ENCODE measurements around the gene MARK3.

Gene MARK3

GRCh38 chr14:103392572-103392971 is 7.4 kb downstream of the MARK3 start:
- Histone ChIP-seq H3K4me2 (ENCODE audit: low read length) (no peak overlapping the region), H3K4me1 (peaks cover 29% of the 10 kb centered on the region), H3K27me3 (ENCODE audit: control insufficient read depth, insufficient read depth, low read length) (no peaks in the 10 kb centered on the region), H3K36me3 (ENCODE audit: control insufficient read depth, insufficient read depth, low read length) (no peaks in the 10 kb centered on the region), H3K79me2 (peaks cover 73% of the 10 kb centered on the region), H3K9me3 (ENCODE audit: control insufficient read depth, low read length) (no peaks in the 10 kb centered on the region), H3K4me3 (ENCODE audit: low read depth, low read length) (no peak overlapping the region), H3K9ac (no peak overlapping the region), H3K27ac (no peak overlapping the region), H2AFZ (no peak overlapping the region)
- no peak for TF ChIP-seq CTCF (IDR thresholded peaks at IDR 0.05)

- H3K4me2 ChIP-seq (ENCODE audit: low read length), result no peak overlapping the region
- no peaks in the 10 kb centered on the region for H3K9me3 ChIP-seq (ENCODE audit: control insufficient read depth, low read length)
- H3K27me3 ChIP-seq (ENCODE audit: control insufficient read depth, insufficient read depth, low read length), result no peaks in the 10 kb centered on the region
- TF ChIP-seq CTCF (IDR thresholded peaks at IDR 0.05), result no peak
- H3K27ac ChIP-seq, result no peak overlapping the region
- H2AFZ ChIP-seq, result no peak overlapping the region
- H3K4me1 ChIP-seq, result peaks cover 28% of the 10 kb centered on the region
- peaks cover 73% of the 10 kb centered on the region for H3K79me2 ChIP-seq
- no peak overlapping the region for H3K4me3 ChIP-seq (ENCODE audit: low read depth, low read length)
- H3K9ac ChIP-seq, result no peak overlapping the region
- no peaks in the 10 kb centered on the region for H3K36me3 ChIP-seq (ENCODE audit: control insufficient read depth, insufficient read depth, low read length)
These were observed 7.9 kb downstream of the MARK3 start for GRCh38 chr14:103393070-103393469.

- no peak overlapping the region for H2AFZ ChIP-seq
- no peak overlapping the region for H3K9ac ChIP-seq
- TF ChIP-seq CTCF (IDR thresholded peaks at IDR 0.05), result peak; percentile 89
- peak overlapping the region; percentile 45 for H3K4me2 ChIP-seq (ENCODE audit: low read length)
- no peaks in the 10 kb centered on the region for H3K27me3 ChIP-seq (ENCODE audit: control insufficient read depth, insufficient read depth, low read length)
- no peaks in the 10 kb centered on the region for H3K36me3 ChIP-seq (ENCODE audit: control insufficient read depth, insufficient read depth, low read length)
- peaks cover 69% of the 10 kb centered on the region for H3K79me2 ChIP-seq
- H3K27ac ChIP-seq, result peak overlapping the region; percentile 17
- H3K9me3 ChIP-seq (ENCODE audit: control insufficient read depth, low read length), result no peaks in the 10 kb centered on the region
- H3K4me3 ChIP-seq (ENCODE audit: low read depth, low read length), result peak overlapping the region; percentile 13
- peaks cover 32% of the 10 kb centered on the region for H3K4me1 ChIP-seq
These were observed 8.7 kb downstream of the MARK3 start for GRCh38 chr14:103393676-103394626.

GRCh38 chr14:103395244-103395643 is 10.0 kb downstream of the MARK3 start:
- H3K27me3 ChIP-seq (ENCODE audit: control insufficient read depth, insufficient read depth, low read length), result no peaks in the 10 kb centered on the region
- H3K4me1 ChIP-seq, result peaks cover 39% of the 10 kb centered on the region
- peaks cover 74% of the 10 kb centered on the region for H3K79me2 ChIP-seq
- H3K4me3 ChIP-seq (ENCODE audit: low read depth, low read length), result no peak overlapping the region
- no peak overlapping the region for H2AFZ ChIP-seq
- H3K9me3 ChIP-seq (ENCODE audit: control insufficient read depth, low read length), result no peaks in the 10 kb centered on the region
- H3K27ac ChIP-seq, result no peak overlapping the region
- H3K4me2 ChIP-seq (ENCODE audit: low read length), result no peak overlapping the region
- no peaks in the 10 kb centered on the region for H3K36me3 ChIP-seq (ENCODE audit: control insufficient read depth, insufficient read depth, low read length)
- H3K9ac ChIP-seq, result no peak overlapping the region
- TF ChIP-seq CTCF (IDR thresholded peaks at IDR 0.05), result no peak

Data from parathyroid adenoma (tissue), 2 donors.